IPS-18a (cell line): Measurements from ENCODE around the gene ESPN.
"Not testable (repeated sequence)": the region's sequence is repeated elsewhere in the genome, so short reads cannot be mapped to it uniquely, and the experiment has no call there.

Experiments used
- H3K27ac ChIP-seq: one replicate; pipeline ENCODE4 v1.5.1; 2013; ENCODE audit warnings: low read length
- H3K27me3 ChIP-seq: one replicate; pipeline ENCODE4 v1.6.1; 2013; ENCODE audit warnings: mild to moderate bottlenecking, low read length; ENCODE audit not compliant: control insufficient read depth, insufficient read depth
- H3K36me3 ChIP-seq: one replicate; pipeline ENCODE4 v1.6.1; 2013; ENCODE audit warnings: low read depth, low read length; ENCODE audit not compliant: control insufficient read depth
- H3K4me1 ChIP-seq: one replicate; pipeline ENCODE4 v1.6.1; 2013; ENCODE audit warnings: low read depth, low read length; ENCODE audit not compliant: control insufficient read depth
- H3K4me3 ChIP-seq: one replicate; pipeline ENCODE4 v1.5.1; 2013; ENCODE audit warnings: low read length
- H3K9ac ChIP-seq: one replicate; pipeline ENCODE4 v1.6.1; 2013; ENCODE audit warnings: mild to moderate bottlenecking, low read length, moderate library complexity
- H3K9me3 ChIP-seq: one replicate; pipeline ENCODE4 v1.6.1; 2013; ENCODE audit warnings: low read depth, low read length; ENCODE audit not compliant: control insufficient read depth

The ESPN gene

GRCh38 chr1:6455752-6456520, 31.4 kb downstream of the ESPN start:
- H3K9ac ChIP-seq, H3K4me3 ChIP-seq, H3K27me3 ChIP-seq: not testable (repeated sequence)

GRCh38 chr1:6456800-6457466, 32.4 kb downstream of the ESPN start:
- Histone ChIP-seq H3K9ac (no peak overlapping the region), H3K36me3 (no peaks in the 10 kb centered on the region), H3K9me3 (no peaks in the 10 kb centered on the region), H3K4me3 (no peak overlapping the region), H3K27me3 (no peaks in the 10 kb centered on the region), H3K4me1 (no peaks in the 10 kb centered on the region), H3K27ac (no peak overlapping the region)

More at GRCh38 chr1:6455752-6456520, 31.4 kb downstream of the ESPN start:
- not testable (repeated sequence) for H3K4me1 ChIP-seq, H3K27ac ChIP-seq, H3K36me3 ChIP-seq, H3K9me3 ChIP-seq

GRCh38 chr1:6459850-6460265, 35.3 kb downstream of the ESPN start:
- Histone ChIP-seq H3K27ac (no peak overlapping the region), H3K9ac (no peak overlapping the region), H3K4me3 (no peak overlapping the region)

GRCh38 chr1:6460301-6461050, 35.9 kb downstream of the ESPN start:
- Histone ChIP-seq H3K4me1 (no peaks in the 10 kb centered on the region), H3K27ac (no peak overlapping the region), H3K9me3 (no peaks in the 10 kb centered on the region), H3K9ac (no peak overlapping the region), H3K36me3 (no peaks in the 10 kb centered on the region), H3K4me3 (no peak overlapping the region), H3K27me3 (no peaks in the 10 kb centered on the region)

More at GRCh38 chr1:6459850-6460265, 35.3 kb downstream of the ESPN start:
- H3K27me3 ChIP-seq: no peaks in the 10 kb centered on the region
- H3K9me3 ChIP-seq: no peaks in the 10 kb centered on the region
- no peaks in the 10 kb centered on the region for H3K36me3 ChIP-seq
- no peaks in the 10 kb centered on the region for H3K4me1 ChIP-seq

GRCh38 chr1:6461051-6461530, 36.5 kb downstream of the ESPN start:
- H3K9me3 ChIP-seq: no peaks in the 10 kb centered on the region
- H3K4me1 ChIP-seq: no peaks in the 10 kb centered on the region
- H3K9ac ChIP-seq: no peak overlapping the region
- no peaks in the 10 kb centered on the region for H3K27me3 ChIP-seq
- H3K27ac ChIP-seq: no peak overlapping the region
- H3K4me3 ChIP-seq: no peak overlapping the region
- no peaks in the 10 kb centered on the region for H3K36me3 ChIP-seq

GRCh38 chr1:6461538-6462411, 37.2 kb downstream of the ESPN start:
- no peak overlapping the region for H3K9ac ChIP-seq
- H3K27ac ChIP-seq: no peak overlapping the region
- H3K4me3 ChIP-seq: no peak overlapping the region
- no peaks in the 10 kb centered on the region for H3K9me3 ChIP-seq
- no peaks in the 10 kb centered on the region for H3K36me3 ChIP-seq
- no peaks in the 10 kb centered on the region for H3K4me1 ChIP-seq
- H3K27me3 ChIP-seq: no peaks in the 10 kb centered on the region

GRCh38 chr1:6462412-6463119, 38.0 kb downstream of the ESPN start:
- H3K9ac ChIP-seq: no peak overlapping the region
- no peaks in the 10 kb centered on the region for H3K9me3 ChIP-seq
- H3K36me3 ChIP-seq: no peaks in the 10 kb centered on the region
- no peaks in the 10 kb centered on the region for H3K4me1 ChIP-seq
- H3K4me3 ChIP-seq: no peak overlapping the region
- H3K27me3 ChIP-seq: no peaks in the 10 kb centered on the region
- H3K27ac ChIP-seq: no peak overlapping the region

GRCh38 chr1:6463120-6463412, 38.5 kb downstream of the ESPN start:
- Histone ChIP-seq H3K27me3 (no peaks in the 10 kb centered on the region), H3K27ac (no peak overlapping the region), H3K4me3 (no peak overlapping the region), H3K4me1 (no peaks in the 10 kb centered on the region), H3K9ac (no peak overlapping the region), H3K36me3 (peaks cover under 1% of the 10 kb centered on the region), H3K9me3 (no peaks in the 10 kb centered on the region)

GRCh38 chr1:6464514-6464836, 39.9 kb downstream of the ESPN start:
- Histone ChIP-seq H3K4me1 (no peaks in the 10 kb centered on the region), H3K9ac (no peak overlapping the region), H3K36me3 (peaks cover 13% of the 10 kb centered on the region), H3K4me3 (no peak overlapping the region), H3K27me3 (no peaks in the 10 kb centered on the region), H3K27ac (no peak overlapping the region), H3K9me3 (no peaks in the 10 kb centered on the region)

- peaks cover 16% of the 10 kb centered on the region for H3K36me3 ChIP-seq
- no peak overlapping the region for H3K4me3 ChIP-seq
- no peaks in the 10 kb centered on the region for H3K27me3 ChIP-seq
- no peaks in the 10 kb centered on the region for H3K9me3 ChIP-seq
- no peak overlapping the region for H3K9ac ChIP-seq
- no peaks in the 10 kb centered on the region for H3K4me1 ChIP-seq
- no peak overlapping the region for H3K27ac ChIP-seq
Measured at GRCh38 chr1:6464915-6465314, 40.3 kb downstream of the ESPN start.
